ENCODE data around the gene PARD6B.

GRCh38 chr20:50772420-50773185 is 41.2 kb downstream of the PARD6B start:
- TF ChIP-seq EZH2phosphoT487 (conservative IDR thresholded peaks at IDR 0.05; ENCODE audit: low read length), result no peak
- TF ChIP-seq CTCF (IDR thresholded peaks at IDR 0.05; ENCODE audit: insufficient read depth, low read length, poor library complexity, severe bottlenecking), result no peak

Data from SU-DHL-6 (cell line).